Upper lobe of right lung (tissue), 1 donor: ENCODE measurements around the gene ARF1. TPM values are rescaled to one million over a fixed set of nuclear protein-coding genes. Genes with fewer than 3 reads are reported as not detected.
A peak's percentile ranks its signal among the peaks of the same experiment; 100 is the strongest.

Source experiments
- ATAC-seq: fragments of 200-7000 bp; cut with Tn5 transposase; one replicate; pipeline ENCODE4 v1.9.1; 2020; ENCODE audit warnings: mild to moderate bottlenecking, moderate library complexity
- DNase-seq: peaks from one replicate; pipeline ENCODE4 v3.0.0-alpha.2; 2020
- H3K27ac ChIP-seq: fragments of 200-600 bp; one replicate; pipeline ENCODE4 v1.8.0; 2022
- H3K27me3 ChIP-seq: fragments of 200-600 bp; one replicate; pipeline ENCODE4 v1.8.0; 2022; ENCODE audit warnings: mild to moderate bottlenecking
- H3K36me3 ChIP-seq: fragments of 200-600 bp; one replicate; pipeline ENCODE4 v1.8.0; 2022
- H3K4me1 ChIP-seq: fragments of 200-600 bp; one replicate; pipeline ENCODE4 v1.8.0; 2022
- H3K4me3 ChIP-seq: fragments of 200-600 bp; one replicate; pipeline ENCODE4 v1.8.0; 2022; ENCODE audit warnings: mild to moderate bottlenecking
- H3K9me3 ChIP-seq: fragments of 200-600 bp; one replicate; pipeline ENCODE4 v1.8.0; 2022
- CTCF ChIP-seq: fragments of 200-600 bp; IDR thresholded peaks from one replicate; pipeline ENCODE4 v1.8.0; 2022; ENCODE audit warnings: antibody characterized with exemption
- intact Hi-C: fragments of 100-400 bp; cut with DNase I; formaldehyde crosslinking; loops from one replicate; pipeline ENCODE4 v1.11.0; 2022
- total RNA-seq: library from RNA; stranded (reverse); fragmentation: NEBNext Ultra II Directional; extraction: Animal tissue kit (Norgen Biotek cat#: 25700); gene quantifications from one replicate; pipeline ENCODE4 v1.2.1, GENCODE V29; 2021
- donor health status: DM: no; HTN: yes; CAD: no; lungs with severe emphysema.

Gene ARF1
- total RNA-seq, 1 donor from 2014 or later, result 397 TPM

- no peak for ATAC-seq
Measured at GRCh38 chr1:228070173-228070572, 12.3 kb upstream of the ARF1 start.

GRCh38 chr1:228070851-228071250, 11.7 kb upstream of the ARF1 start:
- no peak overlapping the region for H3K27ac ChIP-seq
- peaks cover 15% of the 10 kb centered on the region for H3K27me3 ChIP-seq
- no peak for DNase-seq
- TF ChIP-seq CTCF, result no peak
- H3K4me3 ChIP-seq, result no peak overlapping the region
- no peaks in the 10 kb centered on the region for H3K36me3 ChIP-seq
- no peaks in the 10 kb centered on the region for H3K9me3 ChIP-seq
- intact Hi-C loops, result no loop called here
- H3K4me1 ChIP-seq, result no peaks in the 10 kb centered on the region
- no peak for ATAC-seq

More at GRCh38 chr1:228070173-228070572, 12.3 kb upstream of the ARF1 start:
- DNase-seq, result no peak
- H3K4me1 ChIP-seq, result no peaks in the 10 kb centered on the region
- intact Hi-C loops, result no loop called here
- H3K9me3 ChIP-seq, result no peaks in the 10 kb centered on the region
- H3K4me3 ChIP-seq, result no peak overlapping the region
- H3K36me3 ChIP-seq, result no peaks in the 10 kb centered on the region
- no peak for TF ChIP-seq CTCF
- H3K27ac ChIP-seq, result no peak overlapping the region
- peaks cover 22% of the 10 kb centered on the region for H3K27me3 ChIP-seq

- DNase-seq, result peak; percentile 36
- Histone ChIP-seq H3K27ac (no peak overlapping the region), H3K4me3 (no peak overlapping the region), H3K36me3 (no peaks in the 10 kb centered on the region), H3K27me3 (peaks cover 4% of the 10 kb centered on the region), H3K4me1 (no peaks in the 10 kb centered on the region), H3K9me3 (no peaks in the 10 kb centered on the region)
- intact Hi-C loops, result no loop called here
- TF ChIP-seq CTCF, result no peak
- ATAC-seq, result no peak
Measured at GRCh38 chr1:228071839-228072657, 10.5 kb upstream of the ARF1 start.

GRCh38 chr1:228072658-228073043, 9.9 kb upstream of the ARF1 start:
- peak; percentile 50 for DNase-seq

GRCh38 chr1:228073061-228073856, 9.2 kb upstream of the ARF1 start:
- Histone ChIP-seq H3K4me3 (no peak overlapping the region), H3K27me3 (no peaks in the 10 kb centered on the region), H3K9me3 (no peaks in the 10 kb centered on the region), H3K4me1 (no peaks in the 10 kb centered on the region), H3K27ac (no peak overlapping the region), H3K36me3 (no peaks in the 10 kb centered on the region)
- intact Hi-C loops, result no loop called here
- ATAC-seq (no peak), DNase-seq (peak; percentile 60)
- no peak for TF ChIP-seq CTCF

More at GRCh38 chr1:228072658-228073043, 9.9 kb upstream of the ARF1 start:
- Histone ChIP-seq H3K27me3 (no peaks in the 10 kb centered on the region), H3K4me1 (no peaks in the 10 kb centered on the region), H3K36me3 (no peaks in the 10 kb centered on the region), H3K4me3 (no peak overlapping the region), H3K9me3 (no peaks in the 10 kb centered on the region), H3K27ac (no peak overlapping the region)
- intact Hi-C loops, result no loop called here
- ATAC-seq, result no peak
- no peak for TF ChIP-seq CTCF
